Activated CD4-positive, alpha-beta T cell treated with anti-CD3 and anti-CD28 coated beads, Interleukin-2, amount 10 ng/mL, durations not matched to agents 24 days and 14 days (primary cell): ENCODE data around the gene PKP1. TPM values are rescaled to one million over a fixed set of nuclear protein-coding genes. Genes with fewer than 3 reads are reported as not detected.

Experiments
- DNase-seq: peaks from one replicate; pipeline ENCODE4 v3.0.0; 2022
- H3K27ac Mint-ChIP-seq: one replicate; pipeline ENCODE4 v1.8.0; 2022; ENCODE audit warnings: mild to moderate bottlenecking, mixed read lengths
- H3K27me3 Mint-ChIP-seq: one replicate; pipeline ENCODE4 v1.8.0; 2022; ENCODE audit warnings: mixed read lengths
- H3K36me3 Mint-ChIP-seq: one replicate; pipeline ENCODE4 v1.8.0; 2022; ENCODE audit warnings: low read depth, mild to moderate bottlenecking, mixed read lengths
- H3K4me1 Mint-ChIP-seq: one replicate; pipeline ENCODE4 v1.8.0; 2021; ENCODE audit warnings: mixed read lengths
- H3K4me3 Mint-ChIP-seq: one replicate; pipeline ENCODE4 v1.8.0; 2022; ENCODE audit warnings: mild to moderate bottlenecking, moderate library complexity, mixed read lengths
- H3K9me3 Mint-ChIP-seq: one replicate; pipeline ENCODE4 v1.8.0; 2021; ENCODE audit warnings: mixed read lengths
- intact Hi-C: fragments of 100-400 bp; cut with micrococcal nuclease; formaldehyde crosslinking; loops from one replicate; pipeline ENCODE4 v1.15.1; 2023
- total RNA-seq: library from RNA; stranded (reverse); gene quantifications from 2 replicates; pipeline ENCODE4 v1.2.3, GENCODE V29; 2022

PKP1 gene
- total RNA-seq, 1 donor from 2014 or later, result not detected

DNA sequence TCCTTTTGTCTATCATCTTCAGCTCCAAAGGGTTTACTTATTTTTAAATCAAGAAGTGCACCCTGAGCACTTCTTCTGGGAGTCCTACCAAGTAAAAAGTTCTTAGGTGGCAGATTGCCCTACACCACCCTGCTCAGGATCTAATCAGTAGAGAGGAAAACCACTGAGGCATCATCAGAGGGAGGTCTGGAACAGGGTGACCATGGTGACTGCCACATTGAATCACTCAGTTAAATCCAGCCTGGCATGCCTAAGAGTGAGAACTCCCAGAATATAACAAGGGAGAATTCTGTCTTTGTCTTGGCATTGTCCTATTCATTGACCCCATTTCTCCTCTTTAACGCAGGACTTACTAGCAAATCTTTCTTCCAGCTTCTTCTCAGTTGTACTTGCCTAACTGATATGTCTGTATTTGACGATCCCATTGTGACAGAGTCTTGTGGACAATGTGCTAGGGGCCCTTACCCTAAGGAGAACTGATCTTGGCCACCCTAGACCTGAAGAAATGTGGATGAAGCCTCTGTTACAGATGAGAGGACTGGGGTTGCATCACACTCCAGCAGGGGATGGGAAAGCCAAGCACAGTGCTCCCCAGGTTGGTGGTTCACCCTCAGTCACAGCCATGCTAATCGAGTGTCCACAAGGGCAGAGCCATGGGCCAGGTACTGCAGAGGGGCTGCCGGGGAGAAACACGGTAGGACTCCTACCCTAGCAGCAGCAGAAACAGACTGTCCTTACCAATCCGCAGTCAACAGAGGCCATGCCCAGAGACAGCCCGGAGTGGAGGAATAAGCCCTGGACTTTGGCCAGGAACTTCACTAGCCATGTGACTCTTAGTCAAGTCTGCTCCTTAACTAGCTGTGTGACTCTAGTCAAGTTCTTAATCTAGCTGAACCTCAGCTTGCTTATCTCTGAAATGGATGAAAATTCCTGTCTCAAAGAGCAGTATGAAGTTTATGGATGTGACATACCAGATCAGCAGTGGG lies 15.4 kb downstream of the PKP1 start:
- Mint-ChIP-seq H3K4me1 (no peaks in the 10 kb centered on the region), H3K4me3 (no peak overlapping the region)

DNA sequence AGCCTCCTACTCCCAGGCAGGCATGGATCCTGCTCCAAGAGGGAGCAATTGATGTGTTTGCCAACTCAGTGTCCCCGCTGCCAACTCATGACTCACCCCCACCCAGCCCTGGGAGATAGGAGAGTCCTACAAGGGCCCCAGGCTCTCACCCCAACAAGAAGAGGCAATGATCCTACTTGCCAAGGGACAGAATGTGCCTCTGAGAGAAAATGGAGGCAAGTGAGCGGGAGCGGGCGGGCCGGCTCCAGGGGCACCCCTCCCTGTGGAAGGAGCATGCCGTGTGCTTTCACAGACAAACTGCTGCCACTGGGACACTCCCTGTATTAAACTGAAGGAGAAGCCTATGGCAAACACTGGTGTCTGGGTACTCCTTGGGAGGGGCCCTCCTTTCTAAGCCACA lies 16.7 kb downstream of the PKP1 start:
- H3K9me3 Mint-ChIP-seq, result no peaks in the 10 kb centered on the region
- no peaks in the 10 kb centered on the region for H3K36me3 Mint-ChIP-seq
- no peak for DNase-seq
- H3K27ac Mint-ChIP-seq, result no peak overlapping the region
- H3K4me1 Mint-ChIP-seq, result no peaks in the 10 kb centered on the region
- H3K4me3 Mint-ChIP-seq, result no peak overlapping the region
- peaks cover 22% of the 10 kb centered on the region for H3K27me3 Mint-ChIP-seq
- intact Hi-C loops, result no loop called here

More for the DNA sequence above, 15.4 kb downstream of the PKP1 start:
- H3K9me3 Mint-ChIP-seq, result no peaks in the 10 kb centered on the region
- no peak for DNase-seq
- intact Hi-C loops, result no loop called here
- H3K36me3 Mint-ChIP-seq, result no peaks in the 10 kb centered on the region
- H3K27ac Mint-ChIP-seq, result no peak overlapping the region
- H3K27me3 Mint-ChIP-seq, result peaks cover 25% of the 10 kb centered on the region

DNA sequence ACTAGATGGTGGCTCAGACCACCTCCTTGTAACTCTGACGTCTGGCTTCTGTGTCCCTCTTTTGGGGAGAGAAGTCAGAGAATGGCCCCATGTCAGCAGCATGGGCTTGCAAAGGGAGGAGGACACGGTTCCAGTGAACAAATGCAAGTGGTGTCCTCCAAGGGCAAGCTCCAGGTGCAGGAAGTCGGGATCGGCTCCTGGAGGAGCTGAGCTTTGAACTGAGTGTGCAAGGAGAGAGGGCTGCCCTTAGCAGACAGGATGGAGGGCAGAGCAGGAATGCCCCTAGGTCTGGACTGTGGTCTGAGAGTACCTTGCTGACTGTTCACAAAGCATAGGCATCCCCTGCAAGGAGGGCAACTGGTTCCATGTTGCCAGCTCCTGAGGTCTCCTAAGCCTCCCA lies 17.3 kb downstream of the PKP1 start:
- Mint-ChIP-seq H3K27me3 (peaks cover 17% of the 10 kb centered on the region), H3K36me3 (no peaks in the 10 kb centered on the region), H3K4me1 (no peaks in the 10 kb centered on the region), H3K27ac (no peak overlapping the region), H3K4me3 (no peak overlapping the region), H3K9me3 (no peaks in the 10 kb centered on the region)
- DNase-seq, result no peak
- intact Hi-C loops, result no loop called here

DNA sequence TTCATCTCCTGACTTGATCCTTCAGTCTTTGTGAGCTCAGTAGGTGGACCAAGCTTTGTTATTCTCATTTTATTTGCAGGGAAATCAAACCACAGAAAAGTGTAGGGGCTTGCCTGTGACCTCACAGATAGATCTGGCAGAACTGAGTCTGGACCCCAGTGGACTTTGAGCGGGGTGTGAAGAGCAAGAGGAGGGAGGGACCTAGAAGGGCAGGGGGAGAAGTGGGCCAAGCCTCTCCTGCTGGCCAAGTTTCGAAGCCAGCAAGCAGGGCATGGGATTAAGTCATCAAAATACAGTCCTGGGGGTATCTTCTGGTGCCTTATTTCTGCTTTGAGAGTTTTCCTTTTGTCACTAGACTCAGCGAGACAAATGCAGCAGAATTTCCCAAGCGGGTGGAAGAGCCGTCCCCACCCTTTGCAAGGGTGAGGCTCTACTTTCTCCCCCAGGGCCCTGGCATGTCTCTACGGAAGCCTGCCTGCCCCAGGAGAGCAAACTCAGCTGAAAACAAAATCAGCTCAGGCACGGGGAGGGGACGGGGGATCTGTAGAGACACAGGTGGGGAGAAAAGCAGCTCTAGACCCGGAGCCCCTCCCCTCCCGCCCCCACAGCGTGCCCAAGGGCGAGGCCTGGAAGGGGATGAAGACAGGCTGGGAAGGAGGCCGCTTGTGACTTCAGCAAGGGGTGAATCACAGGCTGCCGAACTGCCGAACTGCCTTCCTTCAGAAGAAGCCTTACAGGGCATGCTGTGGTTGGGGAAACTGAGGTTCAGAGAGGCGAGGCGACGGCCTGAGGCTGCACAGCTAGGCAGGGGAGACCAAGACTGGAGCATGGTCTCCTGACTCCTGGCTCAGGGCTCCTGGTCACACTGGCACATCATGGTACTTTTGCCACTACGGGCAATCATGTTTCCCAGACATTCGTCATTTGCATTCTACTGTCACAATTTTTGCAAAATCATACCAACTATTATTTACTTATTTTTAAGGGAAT lies 19.2 kb downstream of the PKP1 start:
- intact Hi-C loops, result no loop called here
- Mint-ChIP-seq H3K36me3 (no peaks in the 10 kb centered on the region), H3K27me3 (peaks cover 7% of the 10 kb centered on the region), H3K4me1 (no peaks in the 10 kb centered on the region), H3K9me3 (no peaks in the 10 kb centered on the region), H3K27ac (no peak overlapping the region), H3K4me3 (no peak overlapping the region)
- no peak for DNase-seq

DNA sequence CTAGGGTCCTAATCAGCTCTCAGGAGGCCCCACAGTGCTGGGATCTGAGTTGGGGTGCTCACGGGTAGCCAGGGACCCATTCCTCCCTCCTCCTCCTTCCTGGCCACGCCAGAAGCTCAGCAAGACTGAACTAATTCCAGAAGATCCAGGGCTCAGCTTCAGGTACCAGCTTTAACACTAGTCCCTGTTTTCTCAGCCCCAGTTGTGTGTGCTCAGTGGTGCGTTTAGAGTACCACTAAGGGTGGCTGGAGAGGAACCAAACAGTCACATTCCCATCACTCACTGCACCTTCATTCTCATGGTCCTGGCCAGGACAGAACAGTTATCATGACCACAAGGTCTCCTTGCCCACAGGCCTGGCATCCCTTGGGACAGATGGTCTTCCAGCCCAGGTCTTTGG lies 20.8 kb downstream of the PKP1 start:
- peaks cover 11% of the 10 kb centered on the region for H3K27me3 Mint-ChIP-seq
- no peak overlapping the region for H3K27ac Mint-ChIP-seq
- intact Hi-C loops, result no loop called here
- DNase-seq, result no peak
- no peaks in the 10 kb centered on the region for H3K36me3 Mint-ChIP-seq
- no peaks in the 10 kb centered on the region for H3K4me1 Mint-ChIP-seq
- no peaks in the 10 kb centered on the region for H3K9me3 Mint-ChIP-seq
- H3K4me3 Mint-ChIP-seq, result no peak overlapping the region

DNA sequence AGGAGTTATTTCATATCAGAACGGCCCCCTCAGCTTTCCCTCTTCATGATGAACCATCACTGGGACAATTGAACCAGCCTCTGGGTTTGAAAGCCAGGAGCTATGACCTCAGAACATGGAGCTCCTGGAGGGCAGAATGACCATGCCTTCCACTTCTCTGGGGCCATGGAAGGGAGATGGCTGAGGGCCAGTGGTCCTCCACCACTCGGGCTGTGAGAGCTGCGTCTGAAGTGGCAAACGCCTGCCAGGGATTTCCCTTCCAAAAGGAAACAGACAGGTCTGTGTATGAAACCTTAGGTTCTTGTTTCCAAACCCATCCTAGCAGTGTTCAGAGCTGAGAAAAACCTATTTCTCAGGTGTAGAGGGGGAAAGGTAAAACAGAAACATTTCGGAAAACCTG lies 22.5 kb downstream of the PKP1 start:
- Mint-ChIP-seq H3K36me3 (no peaks in the 10 kb centered on the region), H3K4me1 (no peaks in the 10 kb centered on the region)

DNA sequence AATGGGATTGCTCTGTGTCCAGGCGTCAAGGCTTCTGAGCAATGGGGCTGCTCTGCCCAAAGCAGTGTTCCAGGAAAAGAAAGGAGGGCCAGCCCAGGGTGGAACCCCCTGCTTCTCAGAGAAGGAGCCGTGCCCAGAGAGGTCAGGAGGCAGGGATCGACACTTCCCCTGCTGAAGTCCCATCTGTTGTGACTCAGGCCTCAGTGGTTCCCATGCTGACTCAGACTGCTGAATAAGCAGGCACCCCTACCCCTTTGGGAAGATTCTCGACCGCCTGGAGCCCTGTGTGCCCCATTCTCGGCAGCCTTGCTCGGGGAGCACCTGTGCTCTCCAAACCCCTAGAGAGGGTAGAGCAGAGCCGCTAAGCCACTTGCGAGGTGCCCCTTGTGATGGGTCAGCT lies 23.9 kb downstream of the PKP1 start:
- no peak for DNase-seq
- no peaks in the 10 kb centered on the region for H3K36me3 Mint-ChIP-seq
- H3K9me3 Mint-ChIP-seq, result no peaks in the 10 kb centered on the region
- H3K27ac Mint-ChIP-seq, result no peak overlapping the region
- H3K27me3 Mint-ChIP-seq, result peaks cover 17% of the 10 kb centered on the region
- intact Hi-C loops, result no loop called here
- H3K4me1 Mint-ChIP-seq, result peaks cover 4% of the 10 kb centered on the region
- H3K4me3 Mint-ChIP-seq, result no peak overlapping the region

More for the DNA sequence above, 22.5 kb downstream of the PKP1 start:
- no peak overlapping the region for H3K4me3 Mint-ChIP-seq
- no peak overlapping the region for H3K27ac Mint-ChIP-seq
- intact Hi-C loops, result no loop called here
- H3K9me3 Mint-ChIP-seq, result no peaks in the 10 kb centered on the region
- no peak for DNase-seq
- peaks cover 19% of the 10 kb centered on the region for H3K27me3 Mint-ChIP-seq

DNA sequence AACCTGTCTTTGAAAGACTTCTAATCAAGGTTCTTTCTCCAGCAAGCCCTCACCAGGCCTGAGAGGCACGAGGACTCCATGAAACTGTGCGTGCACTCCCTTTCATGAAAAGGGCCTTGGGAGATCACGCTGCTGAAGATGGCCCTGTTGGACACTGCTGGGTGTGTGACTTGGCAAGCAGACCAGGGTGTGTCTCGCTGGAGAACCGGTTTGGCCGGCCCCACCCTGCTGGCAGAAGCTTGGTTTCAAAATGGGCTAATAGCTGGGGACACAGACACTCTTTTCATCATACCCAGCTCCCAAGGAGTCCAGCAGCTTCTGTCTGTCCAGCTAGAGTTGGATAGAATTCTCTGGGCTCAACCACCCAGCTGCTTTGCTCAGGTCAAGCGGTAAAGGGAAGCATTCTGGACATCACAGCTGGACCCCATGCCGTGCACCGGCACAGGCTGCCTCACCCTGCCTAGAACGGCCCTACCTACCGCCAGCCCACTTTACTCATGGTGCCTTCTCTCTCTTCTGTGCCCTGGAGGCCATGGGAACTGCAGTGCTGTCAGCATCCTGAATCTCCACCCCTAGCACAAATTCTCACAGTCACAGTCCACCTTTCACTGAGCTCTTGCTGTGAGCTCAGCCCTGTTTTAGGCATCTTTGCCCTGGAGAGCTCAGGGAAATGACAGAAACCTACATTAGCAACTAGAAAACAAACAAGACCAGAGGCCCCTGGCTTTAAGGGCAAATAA lies 24.6 kb downstream of the PKP1 start:
- no peak for DNase-seq
- intact Hi-C loops, result no loop called here
- H3K4me3 Mint-ChIP-seq, result no peak overlapping the region
- peaks cover 17% of the 10 kb centered on the region for H3K27me3 Mint-ChIP-seq
- no peak overlapping the region for H3K27ac Mint-ChIP-seq
- H3K4me1 Mint-ChIP-seq, result peaks cover 4% of the 10 kb centered on the region
- no peaks in the 10 kb centered on the region for H3K9me3 Mint-ChIP-seq
- H3K36me3 Mint-ChIP-seq, result no peaks in the 10 kb centered on the region

DNA sequence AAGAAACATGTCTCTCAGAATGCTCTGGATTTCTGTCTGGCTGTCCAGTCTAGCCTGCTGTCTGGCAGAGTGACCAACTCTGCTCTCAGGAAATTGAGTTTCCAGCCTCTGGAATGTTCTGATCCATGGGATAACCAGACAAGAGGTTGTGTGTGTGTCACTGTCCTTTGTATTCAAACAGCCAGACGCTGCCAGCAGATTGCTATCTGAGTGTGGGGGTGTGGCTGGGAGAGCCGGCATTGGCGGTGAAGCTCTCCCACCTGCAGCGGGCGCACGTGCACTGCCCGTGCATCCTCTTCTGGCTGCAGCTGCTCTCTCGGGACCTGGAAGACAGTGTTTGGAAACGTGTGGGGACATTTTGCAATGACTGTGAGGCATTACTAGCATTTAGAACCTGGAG lies 26.1 kb downstream of the PKP1 start:
- Mint-ChIP-seq H3K27me3 (peaks cover 17% of the 10 kb centered on the region), H3K9me3 (no peaks in the 10 kb centered on the region), H3K36me3 (no peaks in the 10 kb centered on the region), H3K27ac (no peak overlapping the region), H3K4me1 (peaks cover 4% of the 10 kb centered on the region), H3K4me3 (no peak overlapping the region)
- intact Hi-C loops, result no loop called here
- DNase-seq, result no peak

DNA sequence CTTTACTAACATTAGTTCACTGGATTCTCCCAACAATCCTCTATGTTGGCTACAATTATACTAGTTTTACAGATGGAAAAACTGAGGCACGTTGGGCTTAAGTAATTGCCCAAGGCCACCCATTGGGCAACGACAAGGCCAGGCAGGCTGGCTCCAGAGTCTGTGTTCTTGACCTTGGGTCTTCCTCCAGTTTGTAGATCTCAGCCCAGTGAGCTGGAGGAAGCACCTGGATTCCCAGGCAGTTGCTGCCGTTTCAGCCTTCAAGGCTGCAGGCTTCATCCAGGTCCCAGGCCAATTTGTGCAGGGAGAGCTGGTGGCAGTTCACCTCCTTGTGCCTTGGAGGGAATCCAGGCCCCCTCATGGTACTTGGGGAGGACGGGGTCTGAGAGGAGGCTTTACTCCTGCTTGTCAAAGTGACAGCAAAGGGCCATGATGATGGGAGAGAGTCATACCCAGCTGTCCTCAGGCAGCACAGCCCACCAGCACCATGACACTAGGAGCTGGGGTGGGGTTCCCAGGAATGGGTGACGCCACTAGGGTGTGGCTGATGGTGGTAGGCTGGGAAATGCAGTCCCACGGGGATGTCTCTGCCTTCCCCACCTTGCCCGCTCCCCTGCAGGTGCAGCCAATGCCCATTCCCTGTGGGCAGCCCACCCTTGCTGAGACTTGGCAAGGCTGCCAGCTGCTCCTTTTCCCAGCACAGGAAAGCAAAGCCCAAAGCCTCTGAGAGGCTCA lies 27.1 kb downstream of the PKP1 start:
- Mint-ChIP-seq H3K9me3 (no peaks in the 10 kb centered on the region), H3K36me3 (no peaks in the 10 kb centered on the region), H3K27ac (no peak overlapping the region), H3K4me3 (no peak overlapping the region), H3K27me3 (peaks cover 17% of the 10 kb centered on the region), H3K4me1 (peaks cover 4% of the 10 kb centered on the region)
- DNase-seq, result no peak
- intact Hi-C loops, result no loop called here

DNA sequence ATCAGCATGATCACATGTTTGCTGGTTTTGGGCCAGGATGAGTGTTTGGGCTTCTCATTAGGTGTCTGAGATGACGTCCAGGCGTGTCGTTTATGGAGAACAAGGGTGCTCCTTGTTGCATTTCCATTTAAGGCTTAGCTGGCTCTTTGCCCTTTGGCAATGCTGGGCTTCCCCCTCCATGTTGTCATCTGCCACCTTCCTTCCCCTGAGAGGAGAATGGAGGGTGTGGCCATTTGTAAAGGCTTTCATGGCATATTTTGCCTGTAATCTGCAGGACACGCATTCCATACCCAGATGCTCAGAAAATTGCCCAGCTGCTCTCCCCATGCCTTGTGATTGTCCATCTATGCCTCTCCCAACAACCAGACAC lies 27.7 kb downstream of the PKP1 start:
- no peak for DNase-seq
- H3K27me3 Mint-ChIP-seq, result peaks cover 20% of the 10 kb centered on the region
- no peaks in the 10 kb centered on the region for H3K36me3 Mint-ChIP-seq
- H3K4me3 Mint-ChIP-seq, result no peak overlapping the region
- intact Hi-C loops, result no loop called here
- H3K9me3 Mint-ChIP-seq, result no peaks in the 10 kb centered on the region
- no peak overlapping the region for H3K27ac Mint-ChIP-seq
- peaks cover 4% of the 10 kb centered on the region for H3K4me1 Mint-ChIP-seq

DNA sequence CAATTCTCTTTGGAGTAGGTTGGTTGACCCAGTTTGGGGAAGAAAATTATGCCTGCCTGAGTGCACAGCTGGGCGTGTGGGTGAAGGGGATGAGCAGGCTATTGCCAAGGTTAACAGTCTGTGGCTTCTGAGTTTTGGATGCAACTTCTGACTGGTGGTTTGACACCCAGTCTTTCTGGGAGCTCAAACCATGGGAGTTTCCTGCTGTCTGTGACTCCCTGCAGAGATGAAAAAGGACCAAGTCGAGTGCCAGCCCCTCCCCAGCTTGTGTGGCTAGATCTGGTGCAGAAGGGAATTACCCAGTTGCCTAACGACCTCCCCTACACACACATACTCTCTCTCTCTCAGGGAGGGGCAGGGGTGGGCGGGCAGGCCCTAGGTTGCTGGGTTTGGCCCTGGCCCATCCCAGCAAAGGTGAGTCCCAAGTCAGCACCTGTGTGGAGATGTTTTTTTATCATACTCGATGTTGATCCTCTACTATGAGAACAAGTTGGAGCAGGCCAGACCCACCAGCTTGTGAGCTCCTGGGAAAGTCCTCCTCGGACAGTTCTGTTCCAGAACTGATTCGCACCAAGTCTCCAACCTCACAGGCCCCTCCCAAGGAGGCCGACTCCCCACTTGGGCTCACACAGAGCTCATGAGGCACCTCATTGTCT lies 28.2 kb downstream of the PKP1 start:
- H3K4me1 Mint-ChIP-seq, result peaks cover 4% of the 10 kb centered on the region
- DNase-seq, result no peak
- H3K4me3 Mint-ChIP-seq, result no peak overlapping the region
- H3K27ac Mint-ChIP-seq, result no peak overlapping the region
- intact Hi-C loops, result no loop called here
- H3K27me3 Mint-ChIP-seq, result peaks cover 20% of the 10 kb centered on the region
- no peaks in the 10 kb centered on the region for H3K9me3 Mint-ChIP-seq
- H3K36me3 Mint-ChIP-seq, result no peaks in the 10 kb centered on the region

DNA sequence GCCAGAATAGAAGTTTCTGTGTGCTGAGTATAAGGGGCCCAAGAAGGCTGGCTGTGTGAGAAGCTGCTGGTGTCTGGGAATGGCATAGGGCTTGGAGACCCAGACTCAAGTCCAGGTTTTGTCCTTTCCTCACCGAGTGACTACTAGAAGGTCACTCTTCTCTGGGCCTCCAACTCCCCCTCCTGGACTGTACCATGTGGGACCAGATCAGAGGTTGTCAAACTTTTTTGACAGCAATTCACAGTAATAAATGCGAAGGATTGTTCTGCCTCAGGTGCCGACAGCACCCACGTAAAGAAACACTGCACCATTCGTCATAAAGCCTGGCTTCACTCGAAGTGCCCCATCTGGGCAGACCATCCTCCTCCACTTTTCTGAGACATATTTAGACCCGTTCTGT lies 29.0 kb downstream of the PKP1 start:
- no peak for DNase-seq
- Mint-ChIP-seq H3K4me3 (no peak overlapping the region), H3K9me3 (no peaks in the 10 kb centered on the region), H3K36me3 (no peaks in the 10 kb centered on the region), H3K4me1 (peaks cover 4% of the 10 kb centered on the region), H3K27ac (no peak overlapping the region), H3K27me3 (peaks cover 20% of the 10 kb centered on the region)
- intact Hi-C loops, result no loop called here
